ENCODE measurements around the gene LRP1B.

- TF ChIP-seq CTCF (IDR thresholded peaks at IDR 0.05) (no peak), POLR2AphosphoS5 (IDR thresholded peaks at IDR 0.05; ENCODE audit: insufficient read depth in 1 of 2, low read depth in 1 of 2) (no peak)
These were observed 1884.8 kb downstream of the LRP1B start for GRCh38 chr2:140246058-140246457.

All from vagina (tissue), 2 donors.